T-helper 2 cell (primary cell): ENCODE measurements around the gene SGMS1.
"Not testable (repeated sequence)": the region's sequence is repeated elsewhere in the genome, so short reads cannot be mapped to it uniquely, and the experiment has no call there.

Experiments used
- DNase-seq, 5 experiments: peaks; one replicate each; pipeline versions ENCODE4 v3.0.0 to v3.0.0-alpha.2; 2012 to 2022

The SGMS1 gene

DNA sequence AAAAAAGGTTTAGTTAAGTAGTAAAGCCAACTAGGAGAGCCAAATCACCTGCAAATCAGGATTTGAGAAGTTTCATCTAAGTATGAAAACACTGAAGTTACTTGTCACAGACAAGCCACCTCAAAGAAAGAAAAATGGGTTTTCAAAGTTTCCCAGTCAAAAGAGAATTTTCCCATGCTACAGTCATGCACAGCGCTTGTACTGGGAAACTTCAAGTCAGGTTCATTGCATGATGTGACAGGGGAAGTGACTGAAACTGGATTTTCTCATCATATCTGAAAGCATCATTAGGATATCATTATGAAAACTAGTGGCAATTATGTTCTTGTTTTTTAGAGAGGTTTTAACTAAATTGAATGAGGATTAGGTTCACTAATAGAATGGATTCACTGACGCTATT lies 167.0 kb downstream of the SGMS1 start:
- DNase-seq, result no peak

DNA sequence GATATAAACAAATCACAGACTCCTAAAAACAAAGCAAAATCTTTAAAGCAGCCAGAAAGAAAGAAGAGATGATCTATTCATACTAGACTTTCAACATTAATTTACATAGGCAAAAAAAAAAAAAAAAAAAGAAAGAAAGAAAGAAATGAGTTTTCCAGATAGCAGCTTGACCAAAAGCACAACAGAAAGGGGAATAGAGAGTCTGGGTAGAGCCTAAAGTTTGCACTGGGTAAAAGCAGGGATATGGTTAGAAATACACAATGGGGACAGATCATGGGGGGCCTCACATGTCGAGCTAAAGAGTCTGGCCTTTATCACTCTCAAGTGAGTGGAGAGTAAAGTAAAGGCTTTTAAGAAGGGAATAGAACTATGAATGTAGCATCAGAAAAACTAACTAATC lies 169.8 kb downstream of the SGMS1 start:
- DNase-seq, result no peak

DNA sequence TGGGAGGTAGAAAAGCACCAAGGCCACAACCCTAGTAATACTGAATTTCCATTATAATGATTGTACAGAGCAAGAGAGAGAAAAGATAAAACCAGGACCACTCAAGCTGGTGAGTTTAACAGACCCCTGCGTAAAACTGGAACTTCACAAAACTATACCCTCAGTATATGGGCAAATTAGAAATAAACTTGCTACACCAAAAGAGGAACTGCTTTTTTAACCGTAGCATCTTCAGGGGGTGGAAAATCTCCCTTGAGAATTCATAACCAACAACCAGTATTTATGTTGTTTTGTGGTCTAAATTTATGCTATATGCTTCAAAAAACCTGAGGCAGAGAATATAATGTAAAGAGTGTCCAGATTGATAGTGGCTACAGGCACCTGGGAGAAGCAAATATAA lies 171.2 kb downstream of the SGMS1 start:
- no peak for DNase-seq

DNA sequence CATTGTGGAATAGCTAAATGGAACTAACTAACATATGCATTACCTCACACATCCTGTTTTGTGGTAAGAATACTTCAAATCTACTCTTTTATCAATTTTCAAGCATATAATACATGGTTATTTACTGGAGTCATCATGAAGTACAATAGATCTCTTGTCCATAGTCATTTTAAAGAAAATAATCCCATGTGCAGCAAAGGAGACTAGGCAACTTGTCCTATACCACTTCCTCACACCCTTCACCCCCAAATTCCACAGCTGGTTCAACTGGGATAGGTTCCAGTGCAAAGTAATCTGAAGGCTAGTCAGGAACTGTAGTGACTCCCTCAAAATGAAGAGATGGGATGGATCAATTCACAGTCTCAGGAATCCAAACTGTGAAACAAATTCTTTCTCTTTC lies 176.1 kb downstream of the SGMS1 start:
- DNase-seq, result peak in 1 of 5 experiments; percentile 15

DNA sequence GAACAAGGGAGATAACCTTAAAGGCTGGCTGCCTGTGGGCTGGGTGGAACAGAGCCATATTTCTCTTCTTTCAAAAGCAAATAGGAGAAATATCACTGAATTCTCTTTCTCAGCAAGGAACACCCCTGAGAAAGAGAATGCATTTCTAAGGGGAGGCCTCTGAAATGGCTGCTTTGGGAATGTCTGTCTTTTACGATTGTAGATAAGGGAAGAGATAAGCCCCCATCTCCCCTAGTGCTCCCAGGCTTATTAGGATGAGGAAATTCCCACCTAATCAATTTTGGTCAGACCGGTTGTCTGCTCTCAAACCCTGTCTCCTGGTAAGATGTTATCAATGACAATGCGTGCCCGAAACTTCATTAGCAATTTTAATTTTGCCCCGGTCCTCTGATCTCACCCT lies 178.0 kb downstream of the SGMS1 start:
- DNase-seq, result not testable (repeated sequence)

DNA sequence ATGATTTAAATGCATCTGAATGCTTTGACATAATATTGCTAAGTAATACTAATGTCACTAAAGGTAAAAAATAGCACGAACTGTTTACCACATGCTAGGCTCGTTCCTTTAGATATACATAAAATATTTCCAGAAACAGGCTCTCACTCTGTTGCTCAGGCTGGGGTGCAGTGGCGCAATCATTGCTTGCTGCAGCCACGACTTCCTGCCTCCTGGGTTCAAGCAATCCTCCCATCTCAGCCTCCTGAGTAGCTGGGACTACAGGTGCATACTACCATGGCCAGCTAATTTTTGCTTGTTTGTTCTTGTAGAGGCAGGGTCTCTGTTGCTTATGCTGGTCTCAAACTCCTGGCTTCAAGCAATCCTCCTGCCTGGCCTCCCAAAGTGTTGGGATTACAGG lies 183.3 kb downstream of the SGMS1 start:
- no peak for DNase-seq

DNA sequence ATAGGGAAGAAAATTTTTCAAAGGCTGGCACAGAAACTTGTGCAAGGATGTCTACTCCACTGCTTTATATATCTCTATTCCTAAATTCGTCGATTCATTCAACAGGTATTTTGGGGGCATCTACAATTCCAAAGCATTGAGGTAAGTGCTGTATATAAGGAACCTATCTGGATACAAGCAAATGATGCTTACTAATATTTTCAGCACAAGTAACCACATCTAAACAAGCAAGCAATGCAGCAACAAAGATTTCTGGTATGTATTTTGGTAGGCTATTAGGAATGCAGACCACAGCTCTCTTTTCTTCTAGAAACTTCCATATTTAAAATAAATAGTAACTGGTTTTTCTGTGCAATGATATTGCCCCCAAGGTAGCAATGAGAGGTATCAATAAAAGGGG lies 183.9 kb downstream of the SGMS1 start:
- DNase-seq, result no peak

DNA sequence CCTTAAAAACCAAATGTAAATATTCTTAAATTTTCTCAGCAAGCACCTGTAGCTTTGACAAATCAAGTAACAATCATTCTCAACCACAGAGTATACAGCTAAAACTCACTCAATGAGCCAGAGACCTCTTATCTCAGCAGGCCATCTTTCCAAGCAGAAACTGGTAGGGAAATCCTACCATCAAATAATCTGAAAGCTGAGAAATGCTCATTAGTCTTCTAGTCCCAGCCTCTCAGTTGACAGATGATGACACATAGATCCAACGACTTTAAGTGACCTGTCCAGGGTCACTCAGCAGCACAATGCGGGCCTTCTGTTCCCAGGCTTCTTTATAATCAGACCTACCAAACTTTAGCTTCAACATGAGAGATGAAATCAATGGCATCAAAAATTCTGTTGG lies 184.6 kb downstream of the SGMS1 start:
- peak in 1 of 5 experiments; percentile 62 for DNase-seq

DNA sequence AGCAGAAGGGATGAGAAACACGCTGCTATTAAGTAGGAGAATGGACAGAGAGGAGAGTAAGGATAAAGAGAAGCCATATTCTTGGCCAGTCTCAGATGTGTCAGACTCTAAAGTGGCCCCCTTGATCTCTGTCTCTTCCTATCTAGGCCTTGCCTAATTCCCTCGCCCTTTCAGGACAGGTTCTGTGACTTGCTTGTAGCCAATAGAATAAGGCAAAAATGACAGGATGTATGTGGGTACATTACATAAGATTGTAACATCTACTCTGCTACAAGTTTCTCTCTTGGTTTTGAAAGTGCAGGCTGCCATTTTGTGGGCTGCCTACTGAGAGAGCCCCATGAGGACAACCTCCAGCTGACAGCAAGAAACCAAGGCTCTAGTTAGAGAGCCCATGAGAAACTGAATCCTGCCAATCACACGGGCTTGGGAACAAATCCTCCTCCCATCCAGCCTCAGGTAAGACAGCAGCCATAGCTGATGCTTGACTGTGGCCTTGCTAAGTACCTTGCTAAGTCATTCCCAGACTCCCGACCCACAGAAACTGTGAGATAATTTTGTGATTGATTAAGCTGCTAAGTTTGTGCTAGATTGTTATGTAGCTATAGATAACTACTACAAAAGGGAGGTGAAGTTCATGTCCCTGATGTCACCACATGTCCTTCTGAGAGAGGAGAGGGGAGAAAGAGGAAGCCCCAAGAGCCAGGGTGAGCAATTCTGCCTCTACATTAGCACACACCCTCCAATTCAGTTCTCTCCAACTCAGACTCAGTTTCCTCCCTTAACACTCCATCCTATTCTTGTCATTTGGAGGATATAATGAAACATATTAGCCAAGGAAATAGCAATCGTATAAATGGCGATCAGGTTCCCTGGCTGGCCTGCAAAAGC lies 185.5 kb downstream of the SGMS1 start:
- no peak for DNase-seq

DNA sequence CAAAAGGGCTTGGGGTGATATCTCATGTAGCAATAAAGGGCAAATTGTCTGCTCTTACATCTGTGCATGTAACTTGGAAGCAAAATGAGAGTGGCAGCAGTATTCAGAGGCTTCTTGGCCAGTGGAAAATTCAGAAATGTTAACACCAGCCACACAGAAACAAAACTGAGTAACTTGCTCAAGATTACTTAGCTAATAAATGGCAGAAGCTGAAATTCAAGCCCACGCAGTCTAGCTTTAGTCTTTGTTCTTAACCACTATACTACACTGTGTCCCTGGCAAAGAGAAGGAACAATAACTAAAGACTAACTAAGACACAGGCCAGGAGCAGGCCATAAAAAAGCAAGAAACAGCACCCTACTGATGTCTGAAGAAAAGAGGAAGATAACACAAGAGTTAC lies 186.5 kb downstream of the SGMS1 start:
- no peak for DNase-seq

DNA sequence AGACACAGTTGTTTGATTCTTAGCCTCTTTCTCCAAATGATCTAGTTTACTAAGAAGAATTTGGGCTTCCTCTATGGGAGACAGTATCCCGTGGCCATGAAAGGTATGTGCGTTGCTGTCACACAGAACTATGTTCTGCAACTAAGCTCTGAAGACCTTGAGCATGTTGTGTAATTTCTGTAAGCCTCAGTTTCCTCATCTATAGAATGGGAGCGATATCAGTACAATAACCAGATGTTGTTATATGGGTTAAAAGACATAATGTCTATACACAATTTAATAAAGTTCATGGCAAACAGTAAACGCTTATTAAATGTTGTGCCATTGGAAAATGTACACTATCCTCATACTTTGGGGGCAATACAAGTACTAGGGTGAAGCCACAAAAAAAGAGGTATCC lies 187.0 kb downstream of the SGMS1 start:
- DNase-seq, result no peak

DNA sequence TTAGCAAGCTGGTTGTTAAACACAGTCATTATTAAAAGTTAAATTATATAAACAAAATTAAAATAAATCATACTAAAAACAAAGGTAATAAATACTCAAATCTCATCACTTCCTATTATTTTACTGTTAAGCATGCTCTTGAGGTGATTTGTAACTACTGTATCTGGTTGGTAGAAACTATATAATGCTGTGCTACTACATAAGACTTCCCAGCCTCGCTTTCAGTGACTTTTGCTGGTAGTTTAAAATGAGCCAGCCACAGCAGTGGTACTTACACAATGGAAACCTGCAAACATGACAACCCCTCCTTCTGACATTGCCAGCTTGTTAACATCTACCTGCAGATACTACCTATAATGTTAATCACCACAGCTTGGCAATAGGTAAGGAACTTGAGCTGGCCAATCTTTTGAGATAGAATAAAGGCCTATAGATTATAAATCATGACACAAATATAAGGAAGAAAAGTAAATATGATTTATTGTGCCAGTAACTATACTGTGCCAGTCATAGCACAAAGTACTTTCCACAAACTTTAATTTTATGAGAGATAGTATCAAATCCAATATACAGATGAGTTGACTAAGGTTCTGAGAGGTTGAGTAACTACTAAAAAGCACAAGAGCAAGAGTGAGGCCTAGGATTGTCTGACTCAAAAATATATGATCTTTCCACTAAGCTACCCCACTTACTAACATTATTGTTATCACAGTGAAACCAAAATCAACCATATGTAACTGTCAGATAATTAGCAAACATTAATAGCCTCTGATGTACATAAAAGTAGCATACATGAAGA lies 191.3 kb downstream of the SGMS1 start:
- peak in 1 of 5 experiments; percentile 80 for DNase-seq

DNA sequence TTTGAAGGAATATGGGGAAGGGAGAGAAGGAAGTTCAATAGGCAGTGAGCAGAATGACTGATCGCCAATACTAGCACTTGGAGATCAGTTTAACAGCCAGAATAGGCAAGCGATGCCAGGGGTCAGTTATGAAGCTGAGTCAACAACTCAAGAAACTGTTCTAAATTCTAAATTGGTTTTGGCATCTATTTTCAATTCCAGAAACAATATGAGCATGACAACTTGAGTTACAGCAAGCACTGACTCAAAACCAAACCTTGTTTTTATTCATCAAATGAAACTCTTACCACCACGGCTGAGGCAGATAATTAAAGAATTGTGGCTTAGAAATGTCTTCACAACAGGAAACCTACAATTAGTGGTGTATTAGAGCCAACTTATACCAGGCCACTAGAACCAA lies 192.0 kb downstream of the SGMS1 start:
- DNase-seq, result peak in 1 of 5 experiments; percentile 94

DNA sequence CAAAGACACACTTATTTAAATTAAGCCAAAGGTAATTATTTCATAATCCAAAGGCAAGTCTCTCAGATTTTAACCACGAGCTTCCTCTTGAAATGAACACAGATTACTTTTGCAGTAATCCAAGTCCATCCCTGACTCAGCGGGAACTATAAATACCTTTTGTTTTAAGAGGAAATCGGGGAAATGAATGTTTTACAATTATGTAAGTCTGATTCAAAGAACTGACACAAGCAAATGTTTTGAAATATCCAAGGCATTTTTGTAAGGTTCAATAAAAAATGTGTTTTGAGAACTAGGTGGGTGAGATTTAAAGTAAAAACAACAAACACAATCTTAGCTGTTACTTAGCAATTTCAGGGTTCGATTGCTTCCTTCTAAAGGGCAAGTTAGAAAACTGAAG lies 192.6 kb downstream of the SGMS1 start:
- DNase-seq, result no peak

DNA sequence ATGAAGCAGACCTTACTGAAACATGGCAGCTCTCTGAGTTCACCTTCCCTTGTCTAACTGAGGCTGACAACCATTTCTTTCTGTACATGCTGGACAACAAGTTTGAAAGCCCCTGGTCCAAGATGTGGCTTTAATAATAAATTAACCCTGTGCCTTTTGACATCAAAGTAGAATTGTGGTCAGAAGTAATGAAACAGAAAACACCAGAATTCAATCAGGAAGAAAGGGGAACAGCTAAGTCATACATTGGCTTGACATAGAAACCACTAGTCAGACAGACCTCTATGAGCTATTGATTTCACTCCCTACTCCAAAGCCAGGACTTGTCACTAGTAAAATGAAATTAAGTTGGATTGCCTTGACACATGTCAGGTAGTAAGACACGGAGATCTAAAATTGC lies 197.3 kb downstream of the SGMS1 start:
- no peak for DNase-seq

DNA sequence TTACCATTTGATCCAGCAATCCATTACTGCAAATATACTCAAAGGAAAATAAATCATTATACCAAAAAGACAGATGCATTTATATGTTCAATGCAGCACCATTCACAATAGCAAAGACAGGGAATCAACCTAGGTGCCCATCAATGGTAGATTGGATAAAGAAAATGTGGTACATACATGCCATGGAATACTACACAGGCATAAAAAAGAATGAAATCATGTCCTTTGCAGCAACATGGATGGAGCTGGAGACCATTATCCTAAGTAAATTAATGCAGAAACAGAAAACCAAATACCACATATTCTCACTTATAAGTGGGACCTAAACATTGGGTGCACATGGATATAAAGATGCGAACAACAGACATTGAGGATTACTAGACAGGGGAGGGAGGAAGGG lies 198.5 kb downstream of the SGMS1 start:
- DNase-seq, result not testable (repeated sequence)

DNA sequence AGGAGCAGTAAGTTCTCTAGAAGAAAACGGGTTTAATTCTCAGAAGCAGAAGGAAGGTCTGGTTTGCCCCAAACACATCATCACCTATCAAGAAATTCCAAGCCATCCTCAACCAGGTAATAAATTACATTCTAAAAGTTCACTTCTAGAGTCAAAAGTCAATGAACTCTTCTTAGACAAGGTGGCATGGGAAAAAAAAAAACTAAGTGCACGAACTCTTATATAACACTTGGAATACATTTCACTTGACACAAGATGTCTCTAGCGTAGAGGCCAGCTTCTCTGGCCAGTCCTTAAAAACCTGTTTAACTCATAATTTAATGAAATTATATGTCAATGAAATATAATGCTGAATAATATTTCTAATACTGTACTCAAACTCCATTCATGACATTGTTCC lies 200.3 kb downstream of the SGMS1 start:
- no peak for DNase-seq

DNA sequence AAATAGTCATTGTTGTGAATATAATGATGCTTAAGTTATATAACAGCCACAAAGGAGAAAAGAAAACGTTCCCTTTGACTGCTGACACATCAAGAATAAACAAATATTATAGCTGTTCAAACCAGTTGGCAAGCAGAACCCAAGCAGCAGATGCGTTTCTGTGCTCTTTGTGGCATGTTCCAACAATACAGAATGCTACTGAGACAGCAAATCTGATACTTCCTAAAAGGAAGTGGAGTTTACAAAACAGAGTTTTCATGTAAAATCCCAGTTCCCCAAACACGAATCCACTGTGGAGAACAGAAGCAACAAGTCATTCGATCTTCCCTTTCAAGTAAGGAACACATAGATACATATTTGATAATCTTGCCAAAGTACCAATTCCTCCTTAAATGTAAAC lies 201.5 kb downstream of the SGMS1 start:
- no peak for DNase-seq

DNA sequence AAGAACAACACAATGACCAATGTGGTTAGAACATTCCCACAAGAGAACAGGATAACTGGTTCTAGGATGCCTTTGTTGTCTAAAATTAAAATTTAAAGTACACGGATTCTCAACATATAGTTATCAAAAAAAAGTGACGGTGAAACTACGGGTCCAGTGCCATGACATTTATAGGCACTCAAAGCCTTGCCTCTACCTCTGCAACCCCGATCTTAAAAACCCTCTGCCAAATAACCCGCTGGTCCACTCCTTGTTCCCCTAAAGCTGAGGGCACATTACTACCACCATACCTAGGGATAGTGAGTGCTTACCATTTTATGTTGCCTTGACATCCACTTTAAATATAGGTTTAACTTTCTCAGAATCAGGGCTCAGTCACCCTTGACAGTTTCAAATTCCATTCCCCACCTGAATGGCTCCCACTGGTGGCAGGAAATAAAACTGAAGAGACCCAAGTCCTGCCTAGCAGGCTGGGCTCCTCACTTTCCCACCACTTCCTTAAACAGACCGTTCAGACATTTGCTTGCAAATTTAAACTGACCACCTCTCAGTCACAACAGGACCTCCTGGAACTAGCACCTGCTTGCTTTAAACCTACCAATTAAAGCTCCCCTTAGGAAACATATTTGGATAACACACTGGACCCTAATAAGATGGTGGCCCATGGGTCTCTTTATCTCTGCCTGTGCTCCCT lies 202.6 kb downstream of the SGMS1 start:
- peak in 1 of 5 experiments; percentile 61 for DNase-seq

DNA sequence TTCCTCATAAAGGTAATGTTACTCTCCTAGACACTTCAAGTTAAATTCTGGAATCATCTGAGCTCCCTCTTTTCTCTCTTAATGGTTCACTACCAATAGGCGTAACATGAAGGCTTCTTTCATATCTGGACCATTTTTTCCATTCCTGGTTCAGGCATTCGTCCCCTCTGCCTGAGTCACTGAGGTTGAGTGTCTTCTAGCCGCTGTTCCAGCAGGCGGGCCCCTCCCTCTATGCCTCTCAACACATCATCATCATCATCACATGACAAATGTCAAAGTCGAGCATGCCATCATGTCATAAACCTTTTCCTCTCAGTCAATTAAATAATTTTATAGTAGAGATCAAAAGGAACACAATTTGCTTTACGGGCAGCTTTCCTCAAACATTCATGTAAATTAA lies 203.6 kb downstream of the SGMS1 start:
- DNase-seq, result no peak

DNA sequence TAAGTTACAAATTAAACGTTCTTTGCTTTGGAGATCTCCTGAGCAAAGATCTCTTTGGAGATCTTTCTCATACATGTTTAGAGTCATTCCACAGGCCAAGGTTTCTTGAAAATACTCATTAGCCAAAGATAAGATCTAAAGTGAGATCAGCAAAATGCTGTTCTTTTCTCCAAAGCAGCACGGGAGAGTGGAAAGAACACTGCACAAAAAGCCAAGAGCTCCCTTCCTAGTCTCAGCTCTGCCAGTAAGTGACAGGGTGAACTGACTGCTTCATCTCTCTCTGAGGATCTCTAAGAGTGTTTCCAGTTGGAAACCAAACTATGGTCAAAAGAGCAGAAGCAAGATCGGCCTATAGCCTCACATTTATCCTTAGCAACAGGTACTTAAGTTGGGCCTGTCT lies 204.0 kb downstream of the SGMS1 start:
- DNase-seq, result peak in 1 of 5 experiments; percentile 61

DNA sequence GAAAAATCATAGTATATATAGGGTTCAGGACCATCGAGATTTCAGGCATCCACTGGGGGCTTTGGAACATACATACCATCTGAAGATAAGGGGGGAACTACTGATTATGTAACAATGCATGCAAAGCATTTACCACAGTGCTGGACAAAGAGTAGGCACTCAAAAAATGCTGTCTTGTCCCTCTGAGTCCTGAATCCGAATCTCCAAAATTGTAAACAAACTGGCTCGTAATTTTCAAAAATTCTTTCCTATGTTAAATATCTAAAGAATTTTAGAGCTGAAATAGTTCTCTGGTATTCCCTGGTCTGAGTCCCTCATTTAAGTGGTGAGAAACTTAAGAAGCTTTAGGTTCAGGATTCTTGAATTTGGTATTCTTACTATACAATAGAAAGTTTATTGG lies 204.7 kb downstream of the SGMS1 start:
- DNase-seq, result no peak
